GM23338 (cell line): ENCODE results near the gene CDIPT. TPM values are rescaled to one million over a fixed set of nuclear protein-coding genes. Genes with fewer than 3 reads are reported as not detected.

Experiments used
- ATAC-seq: fragments of 200-7000 bp; cut with Tn5 transposase; 3 replicates; pipeline ENCODE4 v1.9.1; 2020
- DNase-seq: peaks from one replicate; pipeline ENCODE4 v3.0.0-alpha.2; 2015; ENCODE audit warnings: low spot score
- H2AFZ ChIP-seq: fragments of 200-600 bp; sonication (generic); 2 replicates; pipeline ENCODE4 v1.8.0; 2016; ENCODE audit warnings: antibody characterized with exemption, mild to moderate bottlenecking, moderate library complexity
- H3F3A ChIP-seq: fragments of 200-600 bp; sonication (generic); replicated peaks from 2 replicates; pipeline ENCODE4 v1.8.0; 2017; ENCODE audit warnings: antibody characterized with exemption, mixed run types, low read depth
- H3K27ac ChIP-seq: fragments of 200-600 bp; sonication (generic); 2 replicates; pipeline ENCODE4 v1.6.1; 2016; ENCODE audit warnings: low read depth
- H3K27me3 ChIP-seq: fragments of 200-600 bp; sonication (generic); 2 replicates; pipeline ENCODE4 v1.8.0; 2016; ENCODE audit warnings: mild to moderate bottlenecking, mixed run types, moderate library complexity; ENCODE audit not compliant: insufficient read depth
- H3K36me3 ChIP-seq: fragments of 200-600 bp; sonication (generic); 2 replicates; pipeline ENCODE4 v1.8.0; 2016; ENCODE audit warnings: mild to moderate bottlenecking; ENCODE audit not compliant: insufficient read depth
- H3K4me1 ChIP-seq: fragments of 200-600 bp; sonication (generic); 2 replicates; pipeline ENCODE4 v1.8.0; 2016; ENCODE audit warnings: mild to moderate bottlenecking, moderate library complexity; ENCODE audit not compliant: insufficient read depth
- H3K4me2 ChIP-seq: fragments of 200-600 bp; sonication (generic); 2 replicates; pipeline ENCODE4 v1.7.1; 2017; ENCODE audit warnings: mixed run types
- H3K4me3 ChIP-seq: fragments of 200-600 bp; sonication (generic); 2 replicates; pipeline ENCODE4 v1.6.1; 2016; ENCODE audit warnings: mixed run types
- H3K79me2 ChIP-seq: fragments of 200-600 bp; sonication (generic); replicated peaks from 2 replicates; pipeline ENCODE4 v1.8.0; 2017; ENCODE audit warnings: mild to moderate bottlenecking; ENCODE audit not compliant: insufficient read depth
- H3K9me2 ChIP-seq: fragments of 200-600 bp; sonication (generic); 2 replicates; pipeline ENCODE4 v1.8.0; 2017; ENCODE audit not compliant: insufficient read depth
- H4K20me1 ChIP-seq: fragments of 200-600 bp; sonication (generic); replicated peaks from 2 replicates; pipeline ENCODE4 v1.8.0; 2017; ENCODE audit warnings: mild to moderate bottlenecking; ENCODE audit not compliant: insufficient read depth
- H3K27ac Mint-ChIP-seq: 2 replicates; pipeline ENCODE4 v1.8.0; 2020; ENCODE audit warnings: inconsistent platforms, mild to moderate bottlenecking, moderate library complexity, mixed read lengths
- H3K27me3 Mint-ChIP-seq: 3 replicates; pipeline ENCODE4 v1.8.0; 2022; ENCODE audit warnings: low read depth, mild to moderate bottlenecking, moderate library complexity, mixed read lengths, inconsistent platforms; ENCODE audit not compliant: insufficient read depth, poor library complexity
- H3K36me3 Mint-ChIP-seq: 3 replicates; pipeline ENCODE4 v1.8.0; 2021; ENCODE audit warnings: low read depth, mild to moderate bottlenecking, inconsistent platforms, moderate library complexity, mixed read lengths
- H3K4me1 Mint-ChIP-seq: 3 replicates; pipeline ENCODE4 v1.8.0; 2020; ENCODE audit warnings: mild to moderate bottlenecking, inconsistent platforms, mixed read lengths
- H3K4me3 Mint-ChIP-seq: 3 replicates; pipeline ENCODE4 v1.8.0; 2021; ENCODE audit warnings: moderate library complexity, mild to moderate bottlenecking, inconsistent platforms, mixed read lengths
- H3K9me3 Mint-ChIP-seq: 3 replicates; pipeline ENCODE4 v1.8.0; 2020; ENCODE audit warnings: moderate library complexity, mild to moderate bottlenecking, inconsistent platforms, mixed read lengths
- JUNB ChIP-seq: IDR thresholded peaks from one replicate; pipeline ENCODE4 v1.6.1; 2016; ENCODE audit warnings: antibody characterized with exemption; ENCODE audit not compliant: unreplicated experiment
- POLR2AphosphoS5 ChIP-seq: IDR thresholded peaks from 2 replicates; pipeline ENCODE4 v1.6.1; 2016; ENCODE audit warnings: antibody characterized with exemption, low read depth
- STAT1 ChIP-seq: IDR thresholded peaks from one replicate; pipeline ENCODE4 v1.6.1; 2016; ENCODE audit warnings: antibody characterized with exemption; ENCODE audit not compliant: unreplicated experiment
- ZNF331 ChIP-seq: fragments of 250-450 bp; sonication (Bioruptor Pico); IDR thresholded peaks from 2 replicates; pipeline ENCODE4 v1.5.0; 2020; ENCODE audit warnings: low read depth, mild to moderate bottlenecking, moderate library complexity
- polyA plus RNA-seq: library from polyadenylated mRNA; unstranded; fragments of >200 nt; fragmentation: Nextera tagmentation; extraction: Ambion mirVana; gene quantifications from 2 replicates; pipeline ENCODE4 v1.2.1, GENCODE V29; 2016
- total RNA-seq: library from RNA; depleted of rRNA; stranded (reverse); fragments of >200 nt; shearing (Covaris generic); gene quantifications from 2 replicates; pipeline ENCODE4 v1.2.3, GENCODE V29; 2014
- TF ChIP-seq, protein P1 (sequence below): fragments of 250-450 bp; sonication (Bioruptor Pico); IDR thresholded peaks from 2 replicates; pipeline ENCODE4 v1.5.0; 2020; ENCODE audit warnings: mild to moderate bottlenecking, moderate library complexity

CDIPT gene
- total and polyA plus RNA-seq, 2 experiments from 2014 or later, result 36.2 to 78.1 TPM

DNA sequence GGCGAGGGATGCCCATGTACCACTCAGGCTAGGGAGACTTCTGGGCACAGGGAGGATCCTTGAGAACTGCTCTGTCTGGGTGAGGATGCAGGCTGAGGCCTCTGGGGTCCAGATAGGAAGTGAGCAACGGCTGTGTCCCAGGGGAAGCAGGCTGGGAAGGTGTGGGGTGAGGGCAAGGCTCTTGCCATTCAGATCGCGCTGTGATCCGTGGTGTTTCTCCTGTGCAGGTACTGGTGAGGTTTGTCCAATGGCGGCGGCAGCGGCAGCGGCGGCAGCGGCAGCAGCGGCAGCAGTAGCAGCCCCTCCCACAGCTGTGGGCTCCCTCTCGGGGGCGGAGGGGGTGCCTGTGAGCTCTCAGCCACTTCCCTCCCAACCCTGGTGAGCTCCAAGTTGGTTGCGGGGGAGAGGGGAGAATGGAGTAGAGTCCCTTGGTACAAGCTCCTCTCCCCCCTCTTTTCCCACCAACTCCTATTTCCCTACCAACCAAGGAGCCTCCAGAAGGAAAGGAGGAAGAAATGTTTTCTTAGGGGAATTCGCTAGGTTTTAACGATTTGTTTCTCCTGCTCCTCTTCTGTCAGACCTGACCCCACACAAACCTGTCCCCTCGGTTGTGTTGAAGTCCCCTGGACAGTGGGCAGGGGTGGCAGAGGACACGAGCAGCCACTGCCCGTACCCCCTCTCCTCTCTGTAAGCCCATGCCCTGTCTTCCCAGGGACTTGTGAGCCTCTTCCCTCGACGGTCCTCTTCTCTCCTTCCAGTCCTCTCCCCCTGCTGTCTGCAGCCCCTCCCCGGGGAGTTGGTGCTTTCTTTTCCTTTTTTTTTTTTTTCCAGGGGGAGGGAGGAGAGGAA, 53.0 kb downstream of the CDIPT start:
- H3K79me2 ChIP-seq, result peaks cover 28% of the 10 kb centered on the region
- TF ChIP-seq JUNB, result no peak
- no peak for TF ChIP-seq ZNF331
- TF ChIP-seq STAT1, result no peak
- TF ChIP-seq, protein P1, sequence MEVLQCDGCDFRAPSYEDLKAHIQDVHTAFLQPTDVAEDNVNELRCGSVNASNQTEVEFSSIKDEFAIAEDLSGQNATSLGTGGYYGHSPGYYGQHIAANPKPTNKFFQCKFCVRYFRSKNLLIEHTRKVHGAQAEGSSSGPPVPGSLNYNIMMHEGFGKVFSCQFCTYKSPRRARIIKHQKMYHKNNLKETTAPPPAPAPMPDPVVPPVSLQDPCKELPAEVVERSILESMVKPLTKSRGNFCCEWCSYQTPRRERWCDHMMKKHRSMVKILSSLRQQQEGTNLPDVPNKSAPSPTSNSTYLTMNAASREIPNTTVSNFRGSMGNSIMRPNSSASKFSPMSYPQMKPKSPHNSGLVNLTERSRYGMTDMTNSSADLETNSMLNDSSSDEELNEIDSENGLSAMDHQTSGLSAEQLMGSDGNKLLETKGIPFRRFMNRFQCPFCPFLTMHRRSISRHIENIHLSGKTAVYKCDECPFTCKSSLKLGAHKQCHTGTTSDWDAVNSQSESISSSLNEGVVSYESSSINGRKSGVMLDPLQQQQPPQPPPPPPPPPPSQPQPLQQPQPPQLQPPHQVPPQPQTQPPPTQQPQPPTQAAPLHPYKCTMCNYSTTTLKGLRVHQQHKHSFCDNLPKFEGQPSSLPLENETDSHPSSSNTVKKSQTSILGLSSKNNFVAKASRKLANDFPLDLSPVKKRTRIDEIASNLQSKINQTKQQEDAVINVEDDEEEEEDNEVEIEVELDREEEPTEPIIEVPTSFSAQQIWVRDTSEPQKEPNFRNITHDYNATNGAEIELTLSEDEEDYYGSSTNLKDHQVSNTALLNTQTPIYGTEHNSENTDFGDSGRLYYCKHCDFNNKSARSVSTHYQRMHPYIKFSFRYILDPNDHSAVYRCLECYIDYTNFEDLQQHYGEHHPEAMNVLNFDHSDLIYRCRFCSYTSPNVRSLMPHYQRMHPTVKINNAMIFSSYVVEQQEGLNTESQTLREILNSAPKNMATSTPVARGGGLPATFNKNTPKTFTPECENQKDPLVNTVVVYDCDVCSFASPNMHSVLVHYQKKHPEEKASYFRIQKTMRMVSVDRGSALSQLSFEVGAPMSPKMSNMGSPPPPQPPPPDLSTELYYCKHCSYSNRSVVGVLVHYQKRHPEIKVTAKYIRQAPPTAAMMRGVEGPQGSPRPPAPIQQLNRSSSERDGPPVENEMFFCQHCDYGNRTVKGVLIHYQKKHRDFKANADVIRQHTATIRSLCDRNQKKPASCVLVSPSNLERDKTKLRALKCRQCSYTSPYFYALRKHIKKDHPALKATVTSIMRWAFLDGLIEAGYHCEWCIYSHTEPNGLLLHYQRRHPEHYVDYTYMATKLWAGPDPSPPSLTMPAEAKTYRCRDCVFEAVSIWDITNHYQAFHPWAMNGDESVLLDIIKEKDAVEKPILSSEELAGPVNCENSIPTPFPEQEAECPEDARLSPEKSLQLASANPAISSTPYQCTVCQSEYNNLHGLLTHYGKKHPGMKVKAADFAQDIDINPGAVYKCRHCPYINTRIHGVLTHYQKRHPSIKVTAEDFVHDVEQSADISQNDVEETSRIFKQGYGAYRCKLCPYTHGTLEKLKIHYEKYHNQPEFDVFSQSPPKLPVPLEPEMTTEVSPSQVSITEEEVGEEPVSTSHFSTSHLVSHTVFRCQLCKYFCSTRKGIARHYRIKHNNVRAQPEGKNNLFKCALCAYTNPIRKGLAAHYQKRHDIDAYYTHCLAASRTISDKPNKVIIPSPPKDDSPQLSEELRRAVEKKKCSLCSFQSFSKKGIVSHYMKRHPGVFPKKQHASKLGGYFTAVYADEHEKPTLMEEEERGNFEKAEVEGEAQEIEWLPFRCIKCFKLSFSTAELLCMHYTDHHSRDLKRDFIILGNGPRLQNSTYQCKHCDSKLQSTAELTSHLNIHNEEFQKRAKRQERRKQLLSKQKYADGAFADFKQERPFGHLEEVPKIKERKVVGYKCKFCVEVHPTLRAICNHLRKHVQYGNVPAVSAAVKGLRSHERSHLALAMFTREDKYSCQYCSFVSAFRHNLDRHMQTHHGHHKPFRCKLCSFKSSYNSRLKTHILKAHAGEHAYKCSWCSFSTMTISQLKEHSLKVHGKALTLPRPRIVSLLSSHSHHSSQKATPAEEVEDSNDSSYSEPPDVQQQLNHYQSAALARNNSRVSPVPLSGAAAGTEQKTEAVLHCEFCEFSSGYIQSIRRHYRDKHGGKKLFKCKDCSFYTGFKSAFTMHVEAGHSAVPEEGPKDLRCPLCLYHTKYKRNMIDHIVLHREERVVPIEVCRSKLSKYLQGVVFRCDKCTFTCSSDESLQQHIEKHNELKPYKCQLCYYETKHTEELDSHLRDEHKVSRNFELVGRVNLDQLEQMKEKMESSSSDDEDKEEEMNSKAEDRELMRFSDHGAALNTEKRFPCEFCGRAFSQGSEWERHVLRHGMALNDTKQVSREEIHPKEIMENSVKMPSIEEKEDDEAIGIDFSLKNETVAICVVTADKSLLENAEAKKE, result no peak
- TF ChIP-seq POLR2AphosphoS5, result no peak; the same call in 1 of the 2 replicates

More for the DNA sequence above, 53.0 kb downstream of the CDIPT start:
- Mint-ChIP-seq H3K27me3 (peaks cover 45% of the 10 kb centered on the region), H3K4me1 (peaks cover 54% of the 10 kb centered on the region), H3K9me3 (peaks cover 3% of the 10 kb centered on the region), H3K27ac (peak overlapping the region; percentile 75), H3K36me3 (peaks cover 33% of the 10 kb centered on the region), H3K4me3 (peak overlapping the region; percentile 86)
- peaks cover 9% of the 10 kb centered on the region; the same call in 1 of the 2 replicates for H3K36me3 ChIP-seq
- DNase-seq (peak; percentile 35), ATAC-seq (no peak)
- H3K27me3 ChIP-seq, result no peaks in the 10 kb centered on the region
- H3K4me2 ChIP-seq, result peak overlapping the region; percentile 97
- H2AFZ ChIP-seq, result no peak overlapping the region
- peaks cover 33% of the 10 kb centered on the region for H3F3A ChIP-seq
- H3K27ac ChIP-seq, result peak overlapping the region; percentile 88
- peaks cover 55% of the 10 kb centered on the region for H3K4me1 ChIP-seq
- no peaks in the 10 kb centered on the region for H3K9me2 ChIP-seq
- H3K4me3 ChIP-seq, result peak overlapping the region; percentile 100; the same call in 1 of the 2 replicates
- H4K20me1 ChIP-seq, result peaks cover 13% of the 10 kb centered on the region; the same call in 1 of the 2 replicates
